ENCODE data around the gene ZNF236.

- TF ChIP-seq, protein P1, sequence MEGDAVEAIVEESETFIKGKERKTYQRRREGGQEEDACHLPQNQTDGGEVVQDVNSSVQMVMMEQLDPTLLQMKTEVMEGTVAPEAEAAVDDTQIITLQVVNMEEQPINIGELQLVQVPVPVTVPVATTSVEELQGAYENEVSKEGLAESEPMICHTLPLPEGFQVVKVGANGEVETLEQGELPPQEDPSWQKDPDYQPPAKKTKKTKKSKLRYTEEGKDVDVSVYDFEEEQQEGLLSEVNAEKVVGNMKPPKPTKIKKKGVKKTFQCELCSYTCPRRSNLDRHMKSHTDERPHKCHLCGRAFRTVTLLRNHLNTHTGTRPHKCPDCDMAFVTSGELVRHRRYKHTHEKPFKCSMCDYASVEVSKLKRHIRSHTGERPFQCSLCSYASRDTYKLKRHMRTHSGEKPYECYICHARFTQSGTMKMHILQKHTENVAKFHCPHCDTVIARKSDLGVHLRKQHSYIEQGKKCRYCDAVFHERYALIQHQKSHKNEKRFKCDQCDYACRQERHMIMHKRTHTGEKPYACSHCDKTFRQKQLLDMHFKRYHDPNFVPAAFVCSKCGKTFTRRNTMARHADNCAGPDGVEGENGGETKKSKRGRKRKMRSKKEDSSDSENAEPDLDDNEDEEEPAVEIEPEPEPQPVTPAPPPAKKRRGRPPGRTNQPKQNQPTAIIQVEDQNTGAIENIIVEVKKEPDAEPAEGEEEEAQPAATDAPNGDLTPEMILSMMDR (IDR thresholded peaks at IDR 0.05) = no peak
- TF ChIP-seq EP300 (IDR thresholded peaks at IDR 0.05) (no peak), POLR2AphosphoS5 (IDR thresholded peaks at IDR 0.05) (no peak)
These were observed 152.0 kb downstream of the ZNF236 start for GRCh38 chr18:76974386-76974785.

Data from stomach (tissue), 4 donors.